ENCODE results near the gene SASH1.

The SASH1 gene

GRCh38 chr6:148407372-148407771, 64.7 kb downstream of the SASH1 start:
- Histone ChIP-seq H3K79me2 (ENCODE audit: control insufficient read depth, low read length) (no peaks in the 10 kb centered on the region), H3K4me2 (ENCODE audit: low read length) (no peak overlapping the region), H3K9me2 (replicated peaks; ENCODE audit: control insufficient read depth, low read length) (no peaks in the 10 kb centered on the region), H3F3A (ENCODE audit: control insufficient read depth, insufficient read depth) (no peaks in the 10 kb centered on the region), H4K20me1 (ENCODE audit: control insufficient read depth, insufficient read depth, low read depth, low read length) (no peaks in the 10 kb centered on the region), H3K27ac (ENCODE audit: low read depth, low read length) (no peak overlapping the region), H3K36me3 (ENCODE audit: control insufficient read depth, low read length) (no peaks in the 10 kb centered on the region), H3K4me3 (ENCODE audit: low read length) (no peak overlapping the region), H3K27me3 (ENCODE audit: control insufficient read depth, low read length) (no peaks in the 10 kb centered on the region), H3K4me1 (ENCODE audit: control insufficient read depth, low read length) (no peaks in the 10 kb centered on the region), H3K9me3 (ENCODE audit: control insufficient read depth, insufficient read depth, low read length) (no peaks in the 10 kb centered on the region)
- TF ChIP-seq CTCF (IDR thresholded peaks at IDR 0.05; ENCODE audit: low read depth, low read length, poor library complexity, severe bottlenecking) (no peak), EZH2phosphoT487 (IDR thresholded peaks at IDR 0.05; ENCODE audit: borderline replicate concordance, low read length) (no peak)

- H3K27me3 ChIP-seq (ENCODE audit: control insufficient read depth, low read length): no peaks in the 10 kb centered on the region
- H3K36me3 ChIP-seq (ENCODE audit: control insufficient read depth, low read length): no peaks in the 10 kb centered on the region
- no peaks in the 10 kb centered on the region for H3K9me3 ChIP-seq (ENCODE audit: control insufficient read depth, insufficient read depth, low read length)
- H3K79me2 ChIP-seq (ENCODE audit: control insufficient read depth, low read length): no peaks in the 10 kb centered on the region
- no peaks in the 10 kb centered on the region for H3F3A ChIP-seq (ENCODE audit: control insufficient read depth, insufficient read depth)
- TF ChIP-seq EZH2phosphoT487 (IDR thresholded peaks at IDR 0.05; ENCODE audit: borderline replicate concordance, low read length) (no peak), CTCF (IDR thresholded peaks at IDR 0.05; ENCODE audit: low read depth, low read length, poor library complexity, severe bottlenecking) (no peak)
- H3K9me2 ChIP-seq (replicated peaks; ENCODE audit: control insufficient read depth, low read length): no peaks in the 10 kb centered on the region
- no peaks in the 10 kb centered on the region for H3K4me1 ChIP-seq (ENCODE audit: control insufficient read depth, low read length)
- no peak overlapping the region for H3K4me2 ChIP-seq (ENCODE audit: low read length)
- no peak overlapping the region for H3K27ac ChIP-seq (ENCODE audit: low read depth, low read length)
- H3K4me3 ChIP-seq (ENCODE audit: low read length): no peak overlapping the region
- H4K20me1 ChIP-seq (ENCODE audit: control insufficient read depth, insufficient read depth, low read depth, low read length): no peaks in the 10 kb centered on the region
Measured at GRCh38 chr6:148413321-148414091, 70.9 kb downstream of the SASH1 start.

- no peaks in the 10 kb centered on the region for H3K27me3 ChIP-seq (ENCODE audit: control insufficient read depth, low read length)
- no peaks in the 10 kb centered on the region for H3K4me1 ChIP-seq (ENCODE audit: control insufficient read depth, low read length)
- no peaks in the 10 kb centered on the region for H3K9me3 ChIP-seq (ENCODE audit: control insufficient read depth, insufficient read depth, low read length)
- H3K27ac ChIP-seq (ENCODE audit: low read depth, low read length): no peak overlapping the region
- no peaks in the 10 kb centered on the region for H3F3A ChIP-seq (ENCODE audit: control insufficient read depth, insufficient read depth)
- no peak overlapping the region for H3K4me2 ChIP-seq (ENCODE audit: low read length)
- H3K36me3 ChIP-seq (ENCODE audit: control insufficient read depth, low read length): no peaks in the 10 kb centered on the region
- no peaks in the 10 kb centered on the region for H4K20me1 ChIP-seq (ENCODE audit: control insufficient read depth, insufficient read depth, low read depth, low read length)
- no peaks in the 10 kb centered on the region for H3K79me2 ChIP-seq (ENCODE audit: control insufficient read depth, low read length)
- H3K9me2 ChIP-seq (replicated peaks; ENCODE audit: control insufficient read depth, low read length): no peaks in the 10 kb centered on the region
- TF ChIP-seq CTCF (IDR thresholded peaks at IDR 0.05; ENCODE audit: low read depth, low read length, poor library complexity, severe bottlenecking): no peak
- TF ChIP-seq EZH2phosphoT487 (IDR thresholded peaks at IDR 0.05; ENCODE audit: borderline replicate concordance, low read length): no peak
- H3K4me3 ChIP-seq (ENCODE audit: low read length): no peak overlapping the region
Measured at GRCh38 chr6:148414092-148414489, 71.5 kb downstream of the SASH1 start.

Data from DOHH2 (cell line).